WTC11 (cell line): ENCODE results near the gene EXPH5. TPM values are rescaled to one million over a fixed set of nuclear protein-coding genes. Genes with fewer than 3 reads are reported as not detected.

ENCODE experiments used
- ATAC-seq: fragments of 200-7000 bp; cut with Tn5 transposase; 2 replicates; pipeline ENCODE4 v1.10.0; 2021; ENCODE audit warnings: mild to moderate bottlenecking, moderate library complexity
- CTCF ChIA-PET: fragments of 300-600 bp; sonication (Branson Sonifier 250); formaldehyde crosslinking; loops from one replicate; lab custom pipeline; 2021; ENCODE audit warnings: antibody characterized with exemption; lab: Charles Lee
- POLR2A ChIA-PET: fragments of 350-600 bp; sonication (Branson Sonifier 250); formaldehyde crosslinking; loops from one replicate; lab custom pipeline; 2021; ENCODE audit warnings: antibody characterized with exemption; lab: Charles Lee
- DNase-seq: peaks from one replicate; pipeline ENCODE4 v3.0.0; 2021; ENCODE audit warnings: low spot score
- H3K27ac Mint-ChIP-seq: 2 replicates; pipeline ENCODE4 v1.8.0; 2021; ENCODE audit warnings: mixed read lengths
- H3K27me3 Mint-ChIP-seq: 2 replicates; pipeline ENCODE4 v1.8.0; 2021; ENCODE audit warnings: low read depth, mild to moderate bottlenecking, moderate library complexity, mixed read lengths
- H3K36me3 Mint-ChIP-seq: 2 replicates; pipeline ENCODE4 v1.8.0; 2021; ENCODE audit warnings: mixed read lengths
- H3K4me1 Mint-ChIP-seq: 2 replicates; pipeline ENCODE4 v1.8.0; 2022; ENCODE audit warnings: mixed read lengths
- H3K4me3 Mint-ChIP-seq: 2 replicates; pipeline ENCODE4 v1.8.0; 2021; ENCODE audit warnings: mild to moderate bottlenecking, moderate library complexity, mixed read lengths
- H3K9me3 Mint-ChIP-seq: 2 replicates; pipeline ENCODE4 v1.8.0; 2021; ENCODE audit warnings: mixed read lengths
- GABPB1 ChIP-seq: sonication (generic); formaldehyde crosslinking; IDR thresholded peaks from 2 replicates; pipeline ENCODE4 v1.8.1; 2023; ENCODE audit warnings: mild to moderate bottlenecking, missing genetic modification reagents
- NR3C1 ChIP-seq: sonication (generic); formaldehyde crosslinking; conservative IDR thresholded peaks from 2 replicates; pipeline ENCODE4 v1.8.1; 2023; ENCODE audit warnings: low read depth, mild to moderate bottlenecking, missing genetic modification reagents
- RORB ChIP-seq: fragments of 250-450 bp; sonication (Bioruptor Pico); IDR thresholded peaks from 2 replicates; pipeline ENCODE4 v1.9.0; 2021; ENCODE audit warnings: mild to moderate bottlenecking
- SOX15 ChIP-seq: fragments of 250-450 bp; sonication (Bioruptor Pico); IDR thresholded peaks from 2 replicates; pipeline ENCODE4 v1.9.0; 2021; ENCODE audit warnings: mild to moderate bottlenecking
- TP53 ChIP-seq: sonication (generic); formaldehyde crosslinking; IDR thresholded peaks from 2 replicates; pipeline ENCODE4 v1.8.1; 2023; ENCODE audit warnings: mild to moderate bottlenecking, missing genetic modification reagents
- ZNF121 ChIP-seq: sonication (generic); formaldehyde crosslinking; IDR thresholded peaks from 2 replicates; pipeline ENCODE4 v1.8.0; 2023; ENCODE audit warnings: missing genetic modification reagents
- ZNF219 ChIP-seq: sonication (generic); formaldehyde crosslinking; IDR thresholded peaks from 2 replicates; pipeline ENCODE4 v1.8.0; 2023; ENCODE audit warnings: missing genetic modification reagents, mild to moderate bottlenecking, borderline replicate concordance
- total RNA-seq: library from RNA; stranded (reverse); gene quantifications from 3 replicates; pipeline ENCODE4 v1.2.3, GENCODE V29; 2021
- TF ChIP-seq, protein P1 (sequence below): sonication (generic); formaldehyde crosslinking; IDR thresholded peaks from 2 replicates; pipeline ENCODE4 v1.8.0; 2022; ENCODE audit warnings: mild to moderate bottlenecking, missing genetic modification reagents
- TF ChIP-seq, protein P2 (sequence below): fragments of 250-450 bp; sonication (Bioruptor Pico); IDR thresholded peaks from 2 replicates; pipeline ENCODE4 v1.9.0; 2021; ENCODE audit warnings: mild to moderate bottlenecking, borderline replicate concordance
- TF ChIP-seq, protein P3 (sequence below): fragments of 250-450 bp; sonication (Bioruptor Pico); IDR thresholded peaks from 2 replicates; pipeline ENCODE4 v1.9.0; 2021; ENCODE audit warnings: mild to moderate bottlenecking
- TF ChIP-seq, protein P4 (sequence below): sonication (generic); formaldehyde crosslinking; IDR thresholded peaks from 2 replicates; pipeline ENCODE4 v1.8.1; 2022; ENCODE audit warnings: low read depth, mild to moderate bottlenecking, moderate library complexity, missing genetic modification reagents, borderline replicate concordance
- TF ChIP-seq, protein P5 (sequence below): fragments of 200-600 bp; IDR thresholded peaks from 2 replicates; pipeline ENCODE4 v1.8.0; 2022; ENCODE audit warnings: antibody characterized with exemption
- TF ChIP-seq, protein P6 (sequence below): sonication (generic); formaldehyde crosslinking; IDR thresholded peaks from 2 replicates; pipeline ENCODE4 v1.8.1; 2023; ENCODE audit warnings: mild to moderate bottlenecking, missing genetic modification reagents, moderate library complexity
- TF ChIP-seq, protein P7 (sequence below): sonication (generic); formaldehyde crosslinking; IDR thresholded peaks from 2 replicates; pipeline ENCODE4 v1.8.1; 2023; ENCODE audit warnings: mild to moderate bottlenecking, missing genetic modification reagents
- TF ChIP-seq, protein P8 (sequence below): sonication (generic); formaldehyde crosslinking; IDR thresholded peaks from 2 replicates; pipeline ENCODE4 v1.8.0; 2022; ENCODE audit warnings: mild to moderate bottlenecking, missing genetic modification reagents
- TF ChIP-seq, protein P9 (sequence below): fragments of 250-450 bp; sonication (Bioruptor Pico); IDR thresholded peaks from 2 replicates; pipeline ENCODE4 v1.9.0; 2021; ENCODE audit warnings: moderate library complexity, mild to moderate bottlenecking, inconsistent platforms, borderline replicate concordance

EXPH5 gene
- total RNA-seq, 1 experiment from 2014 or later: 11.2 TPM

GRCh38 chr11:108543316-108543964 is 50.1 kb downstream of the EXPH5 start (continued):
- TF ChIP-seq ZNF121 (CRISPR knock-in tag): no peak

GRCh38 chr11:108541531-108541930 is 52.0 kb downstream of the EXPH5 start:
- Mint-ChIP-seq H3K36me3 (no peaks in the 10 kb centered on the region), H3K4me1 (peaks cover 28% of the 10 kb centered on the region), H3K27ac (no peak overlapping the region), H3K9me3 (no peaks in the 10 kb centered on the region), H3K4me3 (no peak overlapping the region), H3K27me3 (no peaks in the 10 kb centered on the region)
- DNase-seq (no peak), ATAC-seq (no peak)
- TF ChIP-seq, protein P1, sequence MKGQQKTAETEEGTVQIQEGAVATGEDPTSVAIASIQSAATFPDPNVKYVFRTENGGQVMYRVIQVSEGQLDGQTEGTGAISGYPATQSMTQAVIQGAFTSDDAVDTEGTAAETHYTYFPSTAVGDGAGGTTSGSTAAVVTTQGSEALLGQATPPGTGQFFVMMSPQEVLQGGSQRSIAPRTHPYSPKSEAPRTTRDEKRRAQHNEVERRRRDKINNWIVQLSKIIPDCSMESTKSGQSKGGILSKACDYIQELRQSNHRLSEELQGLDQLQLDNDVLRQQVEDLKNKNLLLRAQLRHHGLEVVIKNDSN (CRISPR knock-in tag): no peak
- TF ChIP-seq SOX15 (CRISPR knock-in tag) (no peak), NR3C1 (CRISPR knock-in tag) (no peak), GABPB1 (CRISPR knock-in tag) (no peak), TP53 (no peak), RORB (no peak)
- TF ChIP-seq, protein P2, sequence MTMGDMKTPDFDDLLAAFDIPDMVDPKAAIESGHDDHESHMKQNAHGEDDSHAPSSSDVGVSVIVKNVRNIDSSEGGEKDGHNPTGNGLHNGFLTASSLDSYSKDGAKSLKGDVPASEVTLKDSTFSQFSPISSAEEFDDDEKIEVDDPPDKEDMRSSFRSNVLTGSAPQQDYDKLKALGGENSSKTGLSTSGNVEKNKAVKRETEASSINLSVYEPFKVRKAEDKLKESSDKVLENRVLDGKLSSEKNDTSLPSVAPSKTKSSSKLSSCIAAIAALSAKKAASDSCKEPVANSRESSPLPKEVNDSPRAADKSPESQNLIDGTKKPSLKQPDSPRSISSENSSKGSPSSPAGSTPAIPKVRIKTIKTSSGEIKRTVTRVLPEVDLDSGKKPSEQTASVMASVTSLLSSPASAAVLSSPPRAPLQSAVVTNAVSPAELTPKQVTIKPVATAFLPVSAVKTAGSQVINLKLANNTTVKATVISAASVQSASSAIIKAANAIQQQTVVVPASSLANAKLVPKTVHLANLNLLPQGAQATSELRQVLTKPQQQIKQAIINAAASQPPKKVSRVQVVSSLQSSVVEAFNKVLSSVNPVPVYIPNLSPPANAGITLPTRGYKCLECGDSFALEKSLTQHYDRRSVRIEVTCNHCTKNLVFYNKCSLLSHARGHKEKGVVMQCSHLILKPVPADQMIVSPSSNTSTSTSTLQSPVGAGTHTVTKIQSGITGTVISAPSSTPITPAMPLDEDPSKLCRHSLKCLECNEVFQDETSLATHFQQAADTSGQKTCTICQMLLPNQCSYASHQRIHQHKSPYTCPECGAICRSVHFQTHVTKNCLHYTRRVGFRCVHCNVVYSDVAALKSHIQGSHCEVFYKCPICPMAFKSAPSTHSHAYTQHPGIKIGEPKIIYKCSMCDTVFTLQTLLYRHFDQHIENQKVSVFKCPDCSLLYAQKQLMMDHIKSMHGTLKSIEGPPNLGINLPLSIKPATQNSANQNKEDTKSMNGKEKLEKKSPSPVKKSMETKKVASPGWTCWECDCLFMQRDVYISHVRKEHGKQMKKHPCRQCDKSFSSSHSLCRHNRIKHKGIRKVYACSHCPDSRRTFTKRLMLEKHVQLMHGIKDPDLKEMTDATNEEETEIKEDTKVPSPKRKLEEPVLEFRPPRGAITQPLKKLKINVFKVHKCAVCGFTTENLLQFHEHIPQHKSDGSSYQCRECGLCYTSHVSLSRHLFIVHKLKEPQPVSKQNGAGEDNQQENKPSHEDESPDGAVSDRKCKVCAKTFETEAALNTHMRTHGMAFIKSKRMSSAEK (CRISPR knock-in tag): no peak
- TF ChIP-seq, protein P3, sequence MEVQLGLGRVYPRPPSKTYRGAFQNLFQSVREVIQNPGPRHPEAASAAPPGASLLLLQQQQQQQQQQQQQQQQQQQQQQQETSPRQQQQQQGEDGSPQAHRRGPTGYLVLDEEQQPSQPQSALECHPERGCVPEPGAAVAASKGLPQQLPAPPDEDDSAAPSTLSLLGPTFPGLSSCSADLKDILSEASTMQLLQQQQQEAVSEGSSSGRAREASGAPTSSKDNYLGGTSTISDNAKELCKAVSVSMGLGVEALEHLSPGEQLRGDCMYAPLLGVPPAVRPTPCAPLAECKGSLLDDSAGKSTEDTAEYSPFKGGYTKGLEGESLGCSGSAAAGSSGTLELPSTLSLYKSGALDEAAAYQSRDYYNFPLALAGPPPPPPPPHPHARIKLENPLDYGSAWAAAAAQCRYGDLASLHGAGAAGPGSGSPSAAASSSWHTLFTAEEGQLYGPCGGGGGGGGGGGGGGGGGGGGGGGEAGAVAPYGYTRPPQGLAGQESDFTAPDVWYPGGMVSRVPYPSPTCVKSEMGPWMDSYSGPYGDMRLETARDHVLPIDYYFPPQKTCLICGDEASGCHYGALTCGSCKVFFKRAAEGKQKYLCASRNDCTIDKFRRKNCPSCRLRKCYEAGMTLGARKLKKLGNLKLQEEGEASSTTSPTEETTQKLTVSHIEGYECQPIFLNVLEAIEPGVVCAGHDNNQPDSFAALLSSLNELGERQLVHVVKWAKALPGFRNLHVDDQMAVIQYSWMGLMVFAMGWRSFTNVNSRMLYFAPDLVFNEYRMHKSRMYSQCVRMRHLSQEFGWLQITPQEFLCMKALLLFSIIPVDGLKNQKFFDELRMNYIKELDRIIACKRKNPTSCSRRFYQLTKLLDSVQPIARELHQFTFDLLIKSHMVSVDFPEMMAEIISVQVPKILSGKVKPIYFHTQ (CRISPR knock-in tag): no peak
- TF ChIP-seq, protein P4, sequence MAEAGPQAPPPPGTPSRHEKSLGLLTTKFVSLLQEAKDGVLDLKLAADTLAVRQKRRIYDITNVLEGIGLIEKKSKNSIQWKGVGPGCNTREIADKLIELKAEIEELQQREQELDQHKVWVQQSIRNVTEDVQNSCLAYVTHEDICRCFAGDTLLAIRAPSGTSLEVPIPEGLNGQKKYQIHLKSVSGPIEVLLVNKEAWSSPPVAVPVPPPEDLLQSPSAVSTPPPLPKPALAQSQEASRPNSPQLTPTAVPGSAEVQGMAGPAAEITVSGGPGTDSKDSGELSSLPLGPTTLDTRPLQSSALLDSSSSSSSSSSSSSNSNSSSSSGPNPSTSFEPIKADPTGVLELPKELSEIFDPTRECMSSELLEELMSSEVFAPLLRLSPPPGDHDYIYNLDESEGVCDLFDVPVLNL (CRISPR knock-in tag): no peak
- TF ChIP-seq, protein P5, sequence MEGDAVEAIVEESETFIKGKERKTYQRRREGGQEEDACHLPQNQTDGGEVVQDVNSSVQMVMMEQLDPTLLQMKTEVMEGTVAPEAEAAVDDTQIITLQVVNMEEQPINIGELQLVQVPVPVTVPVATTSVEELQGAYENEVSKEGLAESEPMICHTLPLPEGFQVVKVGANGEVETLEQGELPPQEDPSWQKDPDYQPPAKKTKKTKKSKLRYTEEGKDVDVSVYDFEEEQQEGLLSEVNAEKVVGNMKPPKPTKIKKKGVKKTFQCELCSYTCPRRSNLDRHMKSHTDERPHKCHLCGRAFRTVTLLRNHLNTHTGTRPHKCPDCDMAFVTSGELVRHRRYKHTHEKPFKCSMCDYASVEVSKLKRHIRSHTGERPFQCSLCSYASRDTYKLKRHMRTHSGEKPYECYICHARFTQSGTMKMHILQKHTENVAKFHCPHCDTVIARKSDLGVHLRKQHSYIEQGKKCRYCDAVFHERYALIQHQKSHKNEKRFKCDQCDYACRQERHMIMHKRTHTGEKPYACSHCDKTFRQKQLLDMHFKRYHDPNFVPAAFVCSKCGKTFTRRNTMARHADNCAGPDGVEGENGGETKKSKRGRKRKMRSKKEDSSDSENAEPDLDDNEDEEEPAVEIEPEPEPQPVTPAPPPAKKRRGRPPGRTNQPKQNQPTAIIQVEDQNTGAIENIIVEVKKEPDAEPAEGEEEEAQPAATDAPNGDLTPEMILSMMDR: no peak
- CTCF ChIA-PET: no interaction called here
- POLR2A ChIA-PET: no interaction called here

- no peak for ATAC-seq
- DNase-seq: no peak
- H3K36me3 Mint-ChIP-seq: no peaks in the 10 kb centered on the region
- H3K27me3 Mint-ChIP-seq: no peaks in the 10 kb centered on the region
- H3K27ac Mint-ChIP-seq: peak overlapping the region; percentile 0; the same call in 1 of the 2 replicates
- ChIA-PET POLR2A (no interaction called here), CTCF (no interaction called here)
- no peak overlapping the region for H3K4me3 Mint-ChIP-seq
- no peaks in the 10 kb centered on the region for H3K9me3 Mint-ChIP-seq
- H3K4me1 Mint-ChIP-seq: peaks cover 23% of the 10 kb centered on the region
- TF ChIP-seq, protein P6, sequence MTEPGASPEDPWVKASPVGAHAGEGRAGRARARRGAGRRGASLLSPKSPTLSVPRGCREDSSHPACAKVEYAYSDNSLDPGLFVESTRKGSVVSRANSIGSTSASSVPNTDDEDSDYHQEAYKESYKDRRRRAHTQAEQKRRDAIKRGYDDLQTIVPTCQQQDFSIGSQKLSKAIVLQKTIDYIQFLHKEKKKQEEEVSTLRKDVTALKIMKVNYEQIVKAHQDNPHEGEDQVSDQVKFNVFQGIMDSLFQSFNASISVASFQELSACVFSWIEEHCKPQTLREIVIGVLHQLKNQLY (CRISPR knock-in tag): no peak
- TF ChIP-seq, protein P7, sequence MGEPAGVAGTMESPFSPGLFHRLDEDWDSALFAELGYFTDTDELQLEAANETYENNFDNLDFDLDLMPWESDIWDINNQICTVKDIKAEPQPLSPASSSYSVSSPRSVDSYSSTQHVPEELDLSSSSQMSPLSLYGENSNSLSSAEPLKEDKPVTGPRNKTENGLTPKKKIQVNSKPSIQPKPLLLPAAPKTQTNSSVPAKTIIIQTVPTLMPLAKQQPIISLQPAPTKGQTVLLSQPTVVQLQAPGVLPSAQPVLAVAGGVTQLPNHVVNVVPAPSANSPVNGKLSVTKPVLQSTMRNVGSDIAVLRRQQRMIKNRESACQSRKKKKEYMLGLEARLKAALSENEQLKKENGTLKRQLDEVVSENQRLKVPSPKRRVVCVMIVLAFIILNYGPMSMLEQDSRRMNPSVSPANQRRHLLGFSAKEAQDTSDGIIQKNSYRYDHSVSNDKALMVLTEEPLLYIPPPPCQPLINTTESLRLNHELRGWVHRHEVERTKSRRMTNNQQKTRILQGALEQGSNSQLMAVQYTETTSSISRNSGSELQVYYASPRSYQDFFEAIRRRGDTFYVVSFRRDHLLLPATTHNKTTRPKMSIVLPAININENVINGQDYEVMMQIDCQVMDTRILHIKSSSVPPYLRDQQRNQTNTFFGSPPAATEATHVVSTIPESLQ: no peak
- no peak for TF ChIP-seq ZNF219
- TF ChIP-seq, protein P8, sequence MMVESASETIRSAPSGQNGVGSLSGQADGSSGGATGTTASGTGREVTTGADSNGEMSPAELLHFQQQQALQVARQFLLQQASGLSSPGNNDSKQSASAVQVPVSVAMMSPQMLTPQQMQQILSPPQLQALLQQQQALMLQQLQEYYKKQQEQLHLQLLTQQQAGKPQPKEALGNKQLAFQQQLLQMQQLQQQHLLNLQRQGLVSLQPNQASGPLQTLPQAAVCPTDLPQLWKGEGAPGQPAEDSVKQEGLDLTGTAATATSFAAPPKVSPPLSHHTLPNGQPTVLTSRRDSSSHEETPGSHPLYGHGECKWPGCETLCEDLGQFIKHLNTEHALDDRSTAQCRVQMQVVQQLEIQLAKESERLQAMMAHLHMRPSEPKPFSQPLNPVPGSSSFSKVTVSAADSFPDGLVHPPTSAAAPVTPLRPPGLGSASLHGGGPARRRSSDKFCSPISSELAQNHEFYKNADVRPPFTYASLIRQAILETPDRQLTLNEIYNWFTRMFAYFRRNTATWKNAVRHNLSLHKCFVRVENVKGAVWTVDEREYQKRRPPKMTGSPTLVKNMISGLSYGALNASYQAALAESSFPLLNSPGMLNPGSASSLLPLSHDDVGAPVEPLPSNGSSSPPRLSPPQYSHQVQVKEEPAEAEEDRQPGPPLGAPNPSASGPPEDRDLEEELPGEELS (CRISPR knock-in tag): no peak
- TF ChIP-seq, protein P9, sequence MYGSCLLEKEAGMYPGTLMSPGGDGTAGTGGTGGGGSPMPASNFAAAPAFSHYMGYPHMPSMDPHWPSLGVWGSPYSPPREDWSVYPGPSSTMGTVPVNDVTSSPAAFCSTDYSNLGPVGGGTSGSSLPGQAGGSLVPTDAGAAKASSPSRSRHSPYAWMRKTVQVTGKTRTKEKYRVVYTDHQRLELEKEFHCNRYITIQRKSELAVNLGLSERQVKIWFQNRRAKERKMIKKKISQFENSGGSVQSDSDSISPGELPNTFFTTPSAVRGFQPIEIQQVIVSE (CRISPR knock-in tag): no peak
Measured at GRCh38 chr11:108538502-108538901, 55.1 kb downstream of the EXPH5 start.
